ENCODE data around the gene SVEP1. TPM values are rescaled to one million over a fixed set of nuclear protein-coding genes. Genes with fewer than 3 reads are reported as not detected.
A peak's percentile ranks its signal among the peaks of the same experiment; 100 is the strongest.

Gene SVEP1
- total and polyA plus RNA-seq, 2 experiments from 2014 or later = 5.3 to 14.6 TPM

GRCh38 chr9:110521206-110521605 lies 58.3 kb downstream of the SVEP1 start:
- no peaks in the 10 kb centered on the region for H3K27me3 ChIP-seq
- no peaks in the 10 kb centered on the region for H3K9me3 ChIP-seq (ENCODE audit: low read depth)
- no peak overlapping the region for H3K27ac ChIP-seq
- H3K4me2 ChIP-seq = no peak overlapping the region
- H3K79me2 ChIP-seq = no peaks in the 10 kb centered on the region
- 93% methylated on average over 2 of the region's 2 CpGs for WGBS (ENCODE audit: low lambda C conversion rate, missing lambda C conversion rate)
- DNase-seq (ENCODE audit: low spot score) = no peak
- TF ChIP-seq EZH2 (IDR thresholded peaks at IDR 0.05; ENCODE audit: borderline replicate concordance) (no peak), EZH2phosphoT487 (IDR thresholded peaks at IDR 0.05; ENCODE audit: low read depth, severe bottlenecking, unreplicated experiment) (no peak), CTCF (IDR thresholded peaks at IDR 0.05; ENCODE audit: poor library complexity) (no peak)
- no peaks in the 10 kb centered on the region for H3K4me1 ChIP-seq (ENCODE audit: insufficient read depth)
- no peak overlapping the region for H3K4me3 ChIP-seq
- no peaks in the 10 kb centered on the region for H4K20me1 ChIP-seq (ENCODE audit: insufficient read depth, poor library complexity, severe bottlenecking)
- no peaks in the 10 kb centered on the region for H3K9me2 ChIP-seq (replicated peaks; ENCODE audit: insufficient read depth)
- no peaks in the 10 kb centered on the region for H3K36me3 ChIP-seq (replicated peaks; ENCODE audit: insufficient read depth, low read depth)
- H2AFZ ChIP-seq = no peak overlapping the region

DNA sequence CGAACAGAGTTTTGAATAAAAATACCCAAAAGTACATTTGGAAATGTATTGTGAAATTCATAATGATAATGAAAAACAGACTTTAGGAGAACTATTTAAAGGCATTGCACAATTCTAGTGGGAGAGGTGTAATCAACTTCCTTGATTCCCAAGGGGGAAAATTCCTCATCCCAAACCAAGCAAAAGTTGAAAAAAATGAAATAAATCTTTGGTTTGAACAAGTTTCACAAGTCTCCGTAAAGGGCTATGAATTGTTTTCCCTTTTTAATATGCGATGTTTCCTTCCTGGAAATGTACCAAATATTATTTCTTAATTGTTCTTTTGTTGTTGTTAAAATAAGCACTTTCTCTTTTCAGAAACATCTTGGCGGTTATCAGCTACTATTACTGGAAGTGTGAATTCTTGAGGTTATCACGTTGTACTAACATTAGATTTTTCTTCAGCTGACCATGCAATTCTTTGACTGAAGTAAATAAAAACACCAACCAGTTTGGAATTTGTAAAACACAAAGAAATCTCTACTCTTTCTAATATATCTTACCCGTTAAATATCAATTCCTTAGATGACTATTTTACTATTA lies 59.3 kb downstream of the SVEP1 start:
- no peaks in the 10 kb centered on the region for H4K20me1 ChIP-seq (ENCODE audit: insufficient read depth, poor library complexity, severe bottlenecking)
- no peaks in the 10 kb centered on the region for H3K79me2 ChIP-seq
- peak overlapping the region; percentile 20 for H3K27ac ChIP-seq
- no peak overlapping the region for H2AFZ ChIP-seq
- no peaks in the 10 kb centered on the region for H3K9me3 ChIP-seq (ENCODE audit: low read depth)
- no peaks in the 10 kb centered on the region for H3K9me2 ChIP-seq (replicated peaks; ENCODE audit: insufficient read depth)
- no peaks in the 10 kb centered on the region for H3K36me3 ChIP-seq (replicated peaks; ENCODE audit: insufficient read depth, low read depth)
- H3K27me3 ChIP-seq = no peaks in the 10 kb centered on the region
- DNase-seq (ENCODE audit: low spot score) = no peak
- TF ChIP-seq EZH2phosphoT487 (IDR thresholded peaks at IDR 0.05; ENCODE audit: low read depth, severe bottlenecking, unreplicated experiment) (no peak), CTCF (IDR thresholded peaks at IDR 0.05; ENCODE audit: poor library complexity) (no peak), EZH2 (IDR thresholded peaks at IDR 0.05; ENCODE audit: borderline replicate concordance) (no peak)
- 79% methylated on average over 6 of the region's 6 CpGs for WGBS (ENCODE audit: low lambda C conversion rate, missing lambda C conversion rate)
- H3K4me2 ChIP-seq = peak overlapping the region; percentile 37
- no peak overlapping the region for H3K4me3 ChIP-seq
- no peaks in the 10 kb centered on the region for H3K4me1 ChIP-seq (ENCODE audit: insufficient read depth)

GRCh38 chr9:110517483-110517882 lies 62.1 kb downstream of the SVEP1 start:
- Histone ChIP-seq H3K9me3 (ENCODE audit: low read depth) (no peaks in the 10 kb centered on the region), H3K9me2 (replicated peaks; ENCODE audit: insufficient read depth) (no peaks in the 10 kb centered on the region), H3K27me3 (no peaks in the 10 kb centered on the region), H3K4me2 (no peak overlapping the region), H3K36me3 (replicated peaks; ENCODE audit: insufficient read depth, low read depth) (no peaks in the 10 kb centered on the region), H4K20me1 (ENCODE audit: insufficient read depth, poor library complexity, severe bottlenecking) (no peaks in the 10 kb centered on the region), H3K4me1 (ENCODE audit: insufficient read depth) (no peaks in the 10 kb centered on the region), H2AFZ (no peak overlapping the region), H3K79me2 (no peaks in the 10 kb centered on the region), H3K4me3 (no peak overlapping the region), H3K27ac (no peak overlapping the region)
- no peak for TF ChIP-seq EZH2phosphoT487 (IDR thresholded peaks at IDR 0.05; ENCODE audit: low read depth, severe bottlenecking, unreplicated experiment)
- TF ChIP-seq EZH2 (IDR thresholded peaks at IDR 0.05; ENCODE audit: borderline replicate concordance) = no peak
- DNase-seq (ENCODE audit: low spot score) = no peak
- WGBS (ENCODE audit: low lambda C conversion rate, missing lambda C conversion rate) = 97% methylated on average over 5 of the region's 5 CpGs

DNA sequence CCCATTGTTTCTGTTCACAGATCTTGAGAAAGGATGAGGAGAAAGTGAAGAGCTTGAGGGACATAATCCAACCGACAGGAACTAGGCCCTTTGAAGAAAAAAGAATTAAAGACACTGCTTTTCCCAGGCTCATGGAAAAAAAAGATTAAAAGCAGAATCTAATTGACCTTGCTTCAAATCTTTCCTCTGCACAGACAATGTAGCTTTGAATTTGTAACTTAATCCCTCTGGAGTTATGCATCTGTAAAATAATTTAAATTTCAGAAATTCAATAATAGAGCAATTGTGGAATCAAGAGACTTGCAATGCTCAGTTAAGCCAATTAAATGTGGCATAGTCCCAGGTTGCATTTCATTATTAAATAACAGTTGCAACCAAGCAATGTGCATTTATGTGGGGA lies 64.6 kb downstream of the SVEP1 start:
- no peaks in the 10 kb centered on the region for H3K9me3 ChIP-seq (ENCODE audit: low read depth)
- no peak overlapping the region for H3K4me2 ChIP-seq
- no peaks in the 10 kb centered on the region for H3K27me3 ChIP-seq
- H4K20me1 ChIP-seq (ENCODE audit: insufficient read depth, poor library complexity, severe bottlenecking) = no peaks in the 10 kb centered on the region
- no peak for DNase-seq (ENCODE audit: low spot score)
- no peaks in the 10 kb centered on the region for H3K4me1 ChIP-seq (ENCODE audit: insufficient read depth)
- TF ChIP-seq EZH2 (IDR thresholded peaks at IDR 0.05; ENCODE audit: borderline replicate concordance) = no peak
- TF ChIP-seq CTCF (IDR thresholded peaks at IDR 0.05; ENCODE audit: poor library complexity) = no peak
- TF ChIP-seq EZH2phosphoT487 (IDR thresholded peaks at IDR 0.05; ENCODE audit: low read depth, severe bottlenecking, unreplicated experiment) = no peak
- 78% methylated on average over 1 of the region's 1 CpG for WGBS (ENCODE audit: low lambda C conversion rate, missing lambda C conversion rate)
- H3K79me2 ChIP-seq = no peaks in the 10 kb centered on the region
- H2AFZ ChIP-seq = no peak overlapping the region
- H3K9me2 ChIP-seq (replicated peaks; ENCODE audit: insufficient read depth) = no peaks in the 10 kb centered on the region
- H3K4me3 ChIP-seq = no peak overlapping the region
- H3K36me3 ChIP-seq (replicated peaks; ENCODE audit: insufficient read depth, low read depth) = no peaks in the 10 kb centered on the region
- H3K27ac ChIP-seq = no peak overlapping the region

Measured in hepatocyte (in vitro differentiated cells).